Measurements from ENCODE around the gene REXO4.

The REXO4 gene

GRCh38 chr9:133366435-133366834 is 51.4 kb downstream of the REXO4 start:
- peaks cover 74% of the 10 kb centered on the region for H4K20me1 ChIP-seq (ENCODE audit: insufficient read depth, low read length, poor library complexity, severe bottlenecking)
- no peaks in the 10 kb centered on the region for H3K9me3 ChIP-seq (ENCODE audit: insufficient read depth, low read depth, low read length)
- peaks cover 74% of the 10 kb centered on the region; the same call in 1 of the 2 replicates for H3K36me3 ChIP-seq (ENCODE audit: insufficient read depth, low read length)
- H3K27me3 ChIP-seq (ENCODE audit: insufficient read depth, low read length, poor library complexity, severe bottlenecking), result no peaks in the 10 kb centered on the region
- peaks cover 7% of the 10 kb centered on the region for H3F3A ChIP-seq (ENCODE audit: low read depth)
- H3K4me1 ChIP-seq (ENCODE audit: insufficient read depth, low read length, poor library complexity, severe bottlenecking), result peaks cover 36% of the 10 kb centered on the region
- H2AFZ ChIP-seq (ENCODE audit: low read length), result no peak overlapping the region
- no peak overlapping the region for H3K4me3 ChIP-seq (ENCODE audit: low read length, poor library complexity, severe bottlenecking)
- no peak for TF ChIP-seq CTCF (conservative IDR thresholded peaks at IDR 0.05; ENCODE audit: low read length)
- TF ChIP-seq EZH2phosphoT487 (IDR thresholded peaks at IDR 0.05; ENCODE audit: borderline replicate concordance), result no peak
- peaks cover 74% of the 10 kb centered on the region for H3K79me2 ChIP-seq (ENCODE audit: insufficient read depth, low read length)
- H3K9ac ChIP-seq (ENCODE audit: low read depth, low read length, poor library complexity, severe bottlenecking), result no peak overlapping the region
- no peaks in the 10 kb centered on the region for H3K9me2 ChIP-seq (replicated peaks; ENCODE audit: low read depth, low read length)
- no peak overlapping the region for H3K4me2 ChIP-seq (ENCODE audit: low read depth, low read length, poor library complexity, severe bottlenecking)

GRCh38 chr9:133362359-133363044 is 55.3 kb downstream of the REXO4 start:
- Histone ChIP-seq H3K79me2 (ENCODE audit: insufficient read depth, low read length) (peaks cover 58% of the 10 kb centered on the region), H4K20me1 (ENCODE audit: insufficient read depth, low read length, poor library complexity, severe bottlenecking) (peaks cover 49% of the 10 kb centered on the region), H3K36me3 (ENCODE audit: insufficient read depth, low read length) (peaks cover 78% of the 10 kb centered on the region; the same call in 1 of the 2 replicates)

GRCh38 chr9:133361507-133362092 is 56.2 kb downstream of the REXO4 start:
- Histone ChIP-seq H4K20me1 (ENCODE audit: insufficient read depth, low read length, poor library complexity, severe bottlenecking) (peaks cover 40% of the 10 kb centered on the region), H3F3A (ENCODE audit: low read depth) (no peaks in the 10 kb centered on the region), H3K9me3 (ENCODE audit: insufficient read depth, low read depth, low read length) (no peaks in the 10 kb centered on the region), H3K79me2 (ENCODE audit: insufficient read depth, low read length) (peaks cover 58% of the 10 kb centered on the region), H3K36me3 (ENCODE audit: insufficient read depth, low read length) (peaks cover 70% of the 10 kb centered on the region; the same call in 1 of the 2 replicates), H3K27me3 (ENCODE audit: insufficient read depth, low read length, poor library complexity, severe bottlenecking) (no peaks in the 10 kb centered on the region), H2AFZ (ENCODE audit: low read length) (no peak overlapping the region), H3K4me2 (ENCODE audit: low read depth, low read length, poor library complexity, severe bottlenecking) (no peak overlapping the region), H3K9ac (ENCODE audit: low read depth, low read length, poor library complexity, severe bottlenecking) (no peak overlapping the region), H3K9me2 (replicated peaks; ENCODE audit: low read depth, low read length) (no peaks in the 10 kb centered on the region), H3K4me1 (ENCODE audit: insufficient read depth, low read length, poor library complexity, severe bottlenecking) (peaks cover 6% of the 10 kb centered on the region), H3K4me3 (ENCODE audit: low read length, poor library complexity, severe bottlenecking) (no peak overlapping the region)
- TF ChIP-seq EZH2phosphoT487 (IDR thresholded peaks at IDR 0.05; ENCODE audit: borderline replicate concordance), result no peak
- TF ChIP-seq CTCF (conservative IDR thresholded peaks at IDR 0.05; ENCODE audit: low read length), result no peak

More at GRCh38 chr9:133362359-133363044, 55.3 kb downstream of the REXO4 start:
- Histone ChIP-seq H3F3A (ENCODE audit: low read depth) (no peaks in the 10 kb centered on the region), H3K9me3 (ENCODE audit: insufficient read depth, low read depth, low read length) (no peaks in the 10 kb centered on the region), H3K27me3 (ENCODE audit: insufficient read depth, low read length, poor library complexity, severe bottlenecking) (no peaks in the 10 kb centered on the region), H3K4me2 (ENCODE audit: low read depth, low read length, poor library complexity, severe bottlenecking) (no peak overlapping the region), H3K9ac (ENCODE audit: low read depth, low read length, poor library complexity, severe bottlenecking) (no peak overlapping the region), H3K4me3 (ENCODE audit: low read length, poor library complexity, severe bottlenecking) (no peak overlapping the region), H3K4me1 (ENCODE audit: insufficient read depth, low read length, poor library complexity, severe bottlenecking) (no peaks in the 10 kb centered on the region), H3K9me2 (replicated peaks; ENCODE audit: low read depth, low read length) (no peaks in the 10 kb centered on the region), H2AFZ (ENCODE audit: low read length) (no peak overlapping the region)
- TF ChIP-seq EZH2phosphoT487 (IDR thresholded peaks at IDR 0.05; ENCODE audit: borderline replicate concordance) (no peak), CTCF (conservative IDR thresholded peaks at IDR 0.05; ENCODE audit: low read length) (no peak)
